BLaER1 treated with 17β-estradiol and CSF1 and Interleukin-3, amounts not matched to agents 10 nM and 100 nM (cell line): ENCODE results near the gene KRTAP10-10.
"Not testable (repeated sequence)": the region's sequence is repeated elsewhere in the genome, so short reads cannot be mapped to it uniquely, and the experiment has no call there.

ENCODE experiments used
- H3K27ac ChIP-seq, 11 experiments: shearing (Covaris generic); formaldehyde crosslinking; 2 replicates each; pipeline ENCODE4 v1.8.1; 2022
- H3K27me3 ChIP-seq, 11 experiments: shearing (Covaris generic); formaldehyde crosslinking; 2 replicates each; pipeline ENCODE4 v1.8.1; 2022
- H3K36me3 ChIP-seq, 11 experiments: shearing (Covaris generic); formaldehyde crosslinking; 2 replicates each; pipeline ENCODE4 v1.8.1; 2022
- H3K4me1 ChIP-seq, 10 experiments: shearing (Covaris generic); formaldehyde crosslinking; 2 replicates each; pipeline ENCODE4 v1.8.1; 2022
- H3K4me2 ChIP-seq, 11 experiments: shearing (Covaris generic); formaldehyde crosslinking; 2 replicates each; pipeline ENCODE4 v1.8.1; 2022
- H3K4me3 ChIP-seq, 10 experiments: shearing (Covaris generic); formaldehyde crosslinking; 2 replicates each; pipeline ENCODE4 v1.8.1; 2022
- H3K9ac ChIP-seq, 11 experiments: shearing (Covaris generic); formaldehyde crosslinking; 2 replicates each; pipeline ENCODE4 v1.8.1; 2022
- H3K9me3 ChIP-seq, 11 experiments: shearing (Covaris generic); formaldehyde crosslinking; replicated peaks in 1 of 11; 2 replicates each; pipeline ENCODE4 v1.8.1; 2022
- H4K20me1 ChIP-seq, 11 experiments: shearing (Covaris generic); formaldehyde crosslinking; 2 replicates each; pipeline ENCODE4 v1.8.1; 2022
- Cebpa-rat ChIP-seq, 11 experiments: shearing (Covaris generic); IDR thresholded peaks; 2 replicates each; pipeline ENCODE4 v1.8.1; 2022

Gene KRTAP10-10

DNA sequence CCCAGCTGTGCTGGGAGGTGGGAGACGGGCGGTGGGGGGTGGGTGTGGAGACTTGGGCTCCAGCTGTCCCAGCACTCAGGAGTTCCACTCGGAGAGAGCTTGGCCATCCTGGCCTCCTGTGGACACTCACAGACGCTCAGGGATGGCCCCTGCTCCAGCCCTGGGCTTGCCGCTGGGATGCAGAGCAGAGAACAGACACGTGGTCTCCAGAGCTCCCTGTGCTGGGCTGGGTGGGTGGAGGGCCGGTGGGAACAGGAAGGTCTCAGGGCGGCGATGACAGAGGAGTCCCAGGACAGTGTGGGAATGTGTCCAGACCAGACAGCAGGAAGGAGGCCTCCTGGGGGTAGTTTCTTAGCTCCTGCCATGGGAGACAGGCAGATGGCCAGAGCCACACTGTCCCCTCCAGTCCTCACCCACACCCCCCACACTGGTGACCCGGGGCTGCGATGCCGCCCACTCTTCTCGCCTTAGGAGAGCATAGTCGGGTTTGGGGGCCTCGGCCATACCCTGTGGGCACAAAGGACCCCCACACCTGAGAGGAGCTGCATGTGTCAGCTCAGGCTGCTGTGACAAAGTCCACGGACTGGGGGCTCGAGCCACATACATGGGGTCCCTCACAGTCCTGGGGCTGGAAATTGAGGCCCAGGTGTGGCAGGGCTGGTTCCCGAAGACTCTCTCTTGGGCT is 8.3 kb upstream of the KRTAP10-10 start:
- Histone ChIP-seq H3K9ac (no peak overlapping the region), H3K36me3 (no peaks in the 10 kb centered on the region), H3K27ac (no peak overlapping the region), H3K27me3 (no peaks in the 10 kb centered on the region), H4K20me1 (no peaks in the 10 kb centered on the region), H3K4me2 (no peak overlapping the region), H3K9me3 (peaks cover 53 to 64% (median 56%) of the 10 kb centered on the region in 11 experiments), H3K4me3 (no peak overlapping the region), H3K4me1 (peaks cover 0 to 21% (median 13%) of the 10 kb centered on the region in 10 experiments; a peak in 16 of 20 replicates)
- no peak for TF ChIP-seq Cebpa-rat (IDR thresholded peaks at IDR 0.05)

- peak overlapping the region in 9 of 11 experiments; percentile 3 to 64 (median 34); a peak in 14 of 22 replicates for H3K4me2 ChIP-seq
- TF ChIP-seq Cebpa-rat (IDR thresholded peaks at IDR 0.05), result no peak
These were observed 6.7 kb upstream of the KRTAP10-10 start for GRCh38 chr21:44630440-44630839.

GRCh38 chr21:44632067-44632466 is 5.1 kb upstream of the KRTAP10-10 start:
- H3K4me1 ChIP-seq, result peaks cover 0 to 19% (median 13%) of the 10 kb centered on the region in 10 experiments; a peak in 16 of 20 replicates
- no peaks in the 10 kb centered on the region for H4K20me1 ChIP-seq
- no peak overlapping the region for H3K4me2 ChIP-seq
- H3K27ac ChIP-seq, result no peak overlapping the region
- no peak for TF ChIP-seq Cebpa-rat (IDR thresholded peaks at IDR 0.05)
- no peaks in the 10 kb centered on the region for H3K27me3 ChIP-seq
- H3K36me3 ChIP-seq, result no peaks in the 10 kb centered on the region
- peaks cover 32 to 42% (median 35%) of the 10 kb centered on the region in 11 experiments for H3K9me3 ChIP-seq
- H3K9ac ChIP-seq, result no peak overlapping the region
- no peak overlapping the region for H3K4me3 ChIP-seq

More at GRCh38 chr21:44630440-44630839, 6.7 kb upstream of the KRTAP10-10 start:
- Histone ChIP-seq H3K36me3 (no peaks in the 10 kb centered on the region), H3K27me3 (no peaks in the 10 kb centered on the region), H3K27ac (no peak overlapping the region), H3K4me1 (peaks cover 0 to 21% (median 13%) of the 10 kb centered on the region in 10 experiments; a peak in 16 of 20 replicates), H3K4me3 (no peak overlapping the region), H3K9me3 (peaks cover 37 to 51% (median 40%) of the 10 kb centered on the region in 11 experiments), H3K9ac (no peak overlapping the region), H4K20me1 (no peaks in the 10 kb centered on the region)

DNA sequence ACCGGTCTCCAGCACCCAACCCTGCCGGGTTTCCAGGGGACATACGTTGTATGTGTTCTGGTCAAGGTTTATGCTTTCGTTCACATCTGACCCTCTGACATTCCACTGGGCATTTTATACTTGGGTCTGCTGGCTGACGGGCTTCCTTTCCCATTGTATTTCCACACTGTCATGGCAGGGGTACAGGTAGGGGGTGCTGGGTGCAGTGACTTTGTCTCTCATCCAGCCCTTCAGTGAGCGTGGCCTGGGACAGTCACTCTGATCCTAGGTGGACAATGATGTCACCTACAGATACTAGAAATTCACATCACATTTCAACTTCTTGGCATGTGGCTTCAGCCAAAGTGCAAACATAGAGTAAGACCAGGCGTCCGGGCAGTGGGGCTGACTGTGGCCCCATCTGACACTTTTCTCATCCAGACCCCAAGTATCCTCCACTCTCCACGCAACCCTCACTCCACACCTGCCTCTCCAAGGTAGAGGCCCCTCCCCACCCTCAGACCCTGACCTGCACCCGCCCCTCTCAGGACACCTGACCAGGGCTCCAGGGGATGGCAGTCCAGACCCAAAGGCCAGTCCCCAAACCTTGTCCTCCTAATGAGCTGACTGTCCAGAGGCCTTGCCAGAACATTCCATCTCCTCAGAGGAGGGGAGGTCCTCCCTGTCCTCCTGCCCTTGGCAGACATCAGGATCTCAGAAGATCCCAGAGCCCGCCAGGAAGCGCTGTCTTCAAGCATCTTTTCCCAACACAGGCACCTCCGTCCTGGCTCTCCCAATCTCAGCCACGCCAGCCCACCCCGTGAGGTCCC is 743 bp upstream of the KRTAP10-10 start:
- no peak overlapping the region for H3K9ac ChIP-seq
- no peak overlapping the region for H3K4me2 ChIP-seq
- no peak overlapping the region for H3K4me3 ChIP-seq
- no peaks in the 10 kb centered on the region for H3K36me3 ChIP-seq
- H4K20me1 ChIP-seq, result no peaks in the 10 kb centered on the region
- no peak overlapping the region for H3K27ac ChIP-seq
- TF ChIP-seq Cebpa-rat (IDR thresholded peaks at IDR 0.05), result no peak
- no peaks in the 10 kb centered on the region for H3K4me1 ChIP-seq
- no peaks in the 10 kb centered on the region for H3K27me3 ChIP-seq
- peaks cover 29 to 38% (median 32%) of the 10 kb centered on the region in 11 experiments for H3K9me3 ChIP-seq

- H3K9me3 ChIP-seq, result peaks cover 31 to 40% (median 32%) of the 10 kb centered on the region in 11 experiments
- not testable (repeated sequence) for H3K27me3 ChIP-seq, H3K4me3 ChIP-seq, H3K9ac ChIP-seq, H3K4me2 ChIP-seq, H3K36me3 ChIP-seq, H4K20me1 ChIP-seq, H3K4me1 ChIP-seq, H3K27ac ChIP-seq
These were observed 744 bp downstream of the KRTAP10-10 start for GRCh38 chr21:44637851-44638348.

DNA sequence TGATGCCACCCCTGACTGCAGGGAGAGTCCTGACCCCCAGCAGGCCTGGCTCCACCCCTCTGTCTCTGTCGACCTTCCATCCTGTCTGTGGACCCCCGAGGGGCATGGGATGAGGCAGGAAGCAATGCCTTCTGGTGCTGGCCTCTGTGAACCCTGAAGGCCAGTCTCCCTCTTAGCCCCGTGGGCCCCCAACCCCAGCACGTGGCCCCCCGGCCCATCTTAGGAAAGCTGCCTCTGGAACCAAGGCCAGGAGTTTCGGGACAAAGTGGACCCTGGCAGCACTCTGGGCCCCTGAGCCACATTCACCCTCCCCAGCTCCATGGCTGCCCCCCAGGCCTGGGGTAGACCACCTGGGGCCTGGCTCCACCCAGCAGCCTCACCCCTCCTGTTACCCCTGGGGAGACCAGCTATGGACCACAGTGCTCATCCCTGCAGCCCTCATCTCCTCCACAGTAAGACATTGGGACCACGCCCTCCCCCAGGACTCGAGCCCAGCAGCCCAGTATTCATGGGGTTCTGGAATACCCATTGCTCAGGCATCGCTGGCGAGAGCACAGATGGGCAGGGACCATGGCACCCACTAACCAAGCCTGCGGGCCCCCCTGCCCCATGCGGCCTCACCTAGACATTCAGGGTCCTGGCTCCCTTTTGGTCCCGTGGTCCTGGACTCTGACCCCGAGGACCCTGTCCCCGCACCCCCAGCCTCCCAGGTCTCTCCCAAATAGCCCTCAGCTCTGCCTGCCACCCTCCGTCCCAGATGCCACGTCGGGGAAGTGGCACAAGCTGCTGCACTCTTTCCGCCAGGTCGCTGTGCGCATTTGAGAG is 1.6 kb downstream of the KRTAP10-10 start:
- H3K36me3 ChIP-seq, H3K4me2 ChIP-seq: not testable (repeated sequence)
- peaks cover 39 to 48% (median 40%) of the 10 kb centered on the region in 11 experiments for H3K9me3 ChIP-seq

DNA sequence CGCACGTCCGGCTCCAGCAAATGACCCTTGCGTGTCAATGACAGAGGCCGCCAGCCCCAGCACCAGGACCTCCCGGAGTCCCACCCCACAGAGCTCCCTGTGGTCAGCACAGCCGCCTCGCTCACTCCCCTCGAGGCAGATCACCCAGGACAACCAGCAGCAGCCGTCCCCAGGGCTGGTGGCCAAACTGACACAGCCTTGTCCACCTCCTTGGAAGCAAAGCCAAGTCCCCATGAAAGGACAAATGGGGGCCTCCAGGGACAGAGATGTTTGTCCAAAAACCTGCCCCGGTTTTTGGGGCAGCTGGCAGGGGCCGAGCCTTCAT is 2.1 kb downstream of the KRTAP10-10 start:
- H4K20me1 ChIP-seq, result no peaks in the 10 kb centered on the region
- H3K27me3 ChIP-seq, result no peaks in the 10 kb centered on the region
- no peak overlapping the region for H3K27ac ChIP-seq
- H3K4me3 ChIP-seq, result no peak overlapping the region
- TF ChIP-seq Cebpa-rat (IDR thresholded peaks at IDR 0.05), result no peak
- H3K9me3 ChIP-seq, result peaks cover 45 to 50% (median 46%) of the 10 kb centered on the region in 11 experiments
- H3K4me1 ChIP-seq, result no peaks in the 10 kb centered on the region
- H3K36me3 ChIP-seq, result no peaks in the 10 kb centered on the region
- no peak overlapping the region for H3K9ac ChIP-seq
- no peak overlapping the region for H3K4me2 ChIP-seq

More for the DNA sequence above, 1.6 kb downstream of the KRTAP10-10 start:
- H3K4me1 ChIP-seq, H3K27me3 ChIP-seq, H3K4me3 ChIP-seq, H3K9ac ChIP-seq, H3K27ac ChIP-seq, H4K20me1 ChIP-seq: not testable (repeated sequence)

DNA sequence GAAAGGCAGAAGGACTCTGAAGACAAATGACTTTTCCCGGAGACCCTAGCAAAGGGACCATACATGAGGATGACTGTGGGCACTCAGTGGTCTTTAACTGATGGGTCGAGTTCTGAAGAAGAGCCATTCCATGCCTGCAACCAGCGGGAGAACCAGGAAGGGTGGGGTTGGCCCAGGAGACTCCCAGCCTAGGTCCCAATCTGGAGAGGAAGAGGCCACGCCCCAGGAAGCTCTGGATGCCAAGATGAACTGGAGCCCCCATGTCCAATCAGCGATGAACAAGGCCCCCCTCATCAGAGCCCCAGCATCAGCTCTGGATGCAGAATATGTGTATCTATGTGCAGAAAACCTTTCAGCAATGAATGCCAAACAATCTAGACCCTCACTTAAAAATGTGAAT is 3.6 kb downstream of the KRTAP10-10 start:
- Histone ChIP-seq H3K4me3 (no peak overlapping the region), H3K27me3 (no peaks in the 10 kb centered on the region), H3K4me1 (no peaks in the 10 kb centered on the region), H3K27ac (no peak overlapping the region), H3K9ac (no peak overlapping the region), H3K9me3 (peaks cover 59 to 65% (median 60%) of the 10 kb centered on the region in 11 experiments), H3K4me2 (no peak overlapping the region), H4K20me1 (no peaks in the 10 kb centered on the region), H3K36me3 (no peaks in the 10 kb centered on the region)
- no peak for TF ChIP-seq Cebpa-rat (IDR thresholded peaks at IDR 0.05)
